GM12891 (cell line): ENCODE data around the gene SLC22A23.

Experiments used
- DNase-seq: peaks from one replicate; pipeline ENCODE4 v3.0.0; 2011; ENCODE audit warnings: low spot score; ENCODE audit not compliant: insufficient read length
- FAIRE-seq: peaks from 2 replicates; lab custom pipeline; 2011; peaks lifted over from hg19 to GRCh38; lab: Jason Lieb, UNC
- PAX5 ChIP-seq: IDR thresholded peaks from 2 replicates; pipeline ENCODE4 v1.6.1; 2011; ENCODE audit warnings: low read length, moderate library complexity, mild to moderate bottlenecking; ENCODE audit not compliant: insufficient read depth, severe bottlenecking
- POLR2A ChIP-seq: IDR thresholded peaks from 2 replicates; pipeline ENCODE4 v1.6.1; 2011; ENCODE audit warnings: low read depth, low read length, control low read depth
- POLR2AphosphoS5 ChIP-seq: IDR thresholded peaks from 2 replicates; pipeline ENCODE4 v1.6.1; 2011; ENCODE audit warnings: low read depth, low read length, control low read depth
- POU2F2 ChIP-seq: IDR thresholded peaks from 2 replicates; pipeline ENCODE4 v1.6.1; 2011; ENCODE audit warnings: low read depth, mild to moderate bottlenecking, control low read depth, low read length, moderate library complexity
- SPI1 ChIP-seq: IDR thresholded peaks from 2 replicates; pipeline ENCODE4 v1.6.1; 2011; ENCODE audit warnings: low read depth, low read length, control low read depth
- TAF1 ChIP-seq: IDR thresholded peaks from 2 replicates; pipeline ENCODE4 v1.6.1; 2011; ENCODE audit warnings: low read depth, low read length, control low read depth

Gene SLC22A23

DNA sequence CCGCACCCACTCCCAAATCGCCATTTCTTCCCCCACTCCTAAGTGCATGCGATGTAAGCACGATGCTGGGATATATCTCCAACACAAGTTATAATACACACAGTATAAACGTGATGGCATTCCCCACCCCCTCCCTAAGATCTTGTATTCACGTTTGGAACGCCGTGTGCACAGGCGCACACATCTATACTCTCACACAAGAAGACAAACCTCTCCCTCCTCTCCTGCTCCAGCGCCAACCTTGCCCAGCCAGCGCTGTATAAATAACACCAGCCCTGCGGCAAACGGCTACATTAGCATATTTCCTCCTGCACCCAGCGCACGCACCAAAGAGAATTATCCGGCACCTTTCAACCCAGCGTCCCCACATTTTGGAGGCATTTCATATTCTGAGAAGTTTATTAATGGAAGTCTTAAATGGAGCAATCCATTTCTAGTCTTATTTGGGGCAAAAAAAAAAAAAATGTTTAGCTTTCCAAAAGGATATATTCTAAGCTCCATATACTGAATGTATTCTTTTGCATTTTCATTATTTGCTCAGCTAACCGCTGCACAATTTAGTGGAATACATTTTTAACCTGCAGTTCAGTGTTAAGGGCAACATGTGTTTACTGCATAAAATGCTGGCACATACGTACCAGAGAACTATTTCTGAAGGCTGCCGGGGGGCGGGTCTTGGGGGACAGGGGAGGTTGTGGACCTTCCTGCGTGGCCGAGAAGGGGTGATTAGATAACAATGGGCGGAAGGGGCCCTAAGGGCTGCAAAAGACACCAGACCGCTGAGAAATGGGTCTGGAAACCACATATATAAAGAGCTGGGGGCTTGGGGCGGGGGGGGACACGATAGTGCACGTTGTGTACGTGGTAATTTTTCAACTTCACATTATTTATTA is 1.1 kb upstream of the SLC22A23 start:
- no peak for TF ChIP-seq POLR2AphosphoS5
- no peak for TF ChIP-seq POLR2A
- TF ChIP-seq SPI1, result no peak
- peak; percentile 38; the same call in 1 of the 2 replicates for TF ChIP-seq POU2F2
- no peak for TF ChIP-seq PAX5
- no peak for TF ChIP-seq TAF1
- no peak for FAIRE-seq
- no peak for DNase-seq

DNA sequence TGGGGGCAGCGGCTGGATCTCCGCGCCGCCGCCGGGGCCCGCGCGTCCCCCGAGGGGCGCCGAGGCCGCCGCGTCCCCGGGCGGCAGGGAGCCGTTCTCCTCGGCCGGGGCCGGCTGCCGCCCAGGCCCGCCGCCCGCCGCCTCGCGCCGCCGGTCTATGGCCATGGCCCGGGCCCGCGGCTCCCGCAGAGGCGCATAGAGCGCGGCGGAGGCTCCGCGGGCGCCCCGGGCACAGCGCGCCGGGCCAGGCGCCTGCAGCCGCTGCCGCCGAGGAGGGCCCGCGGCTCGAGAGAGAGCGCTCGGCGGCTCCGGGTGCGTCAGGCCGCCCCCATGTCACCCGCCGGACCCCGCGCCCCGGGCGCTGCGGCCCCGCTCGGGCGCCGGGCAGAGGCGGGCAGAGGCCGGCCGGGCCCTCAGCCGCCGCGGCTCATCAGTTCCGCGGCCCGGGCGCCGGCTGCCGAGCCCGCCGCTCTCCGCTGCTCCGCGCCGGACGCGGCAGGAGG is 404 bp downstream of the SLC22A23 start:
- TF ChIP-seq SPI1 (no peak), POLR2AphosphoS5 (no peak), PAX5 (no peak), POLR2A (no peak), POU2F2 (no peak), TAF1 (no peak)
- peak; percentile 53 for DNase-seq
- no peak for FAIRE-seq

GRCh38 chr6:3455569-3456394 is 1.1 kb downstream of the SLC22A23 start:
- DNase-seq, result no peak
- FAIRE-seq, result no peak
- TF ChIP-seq PAX5, result no peak
- no peak for TF ChIP-seq TAF1

- DNase-seq (no peak), FAIRE-seq (no peak)
- TF ChIP-seq POLR2A (no peak), POU2F2 (no peak), SPI1 (no peak), POLR2AphosphoS5 (no peak), PAX5 (no peak), TAF1 (no peak)
Measured at GRCh38 chr6:3455147-3455568, 1.7 kb downstream of the SLC22A23 start.

GRCh38 chr6:3454273-3455010 is 2.4 kb downstream of the SLC22A23 start:
- no peak for DNase-seq
- TF ChIP-seq TAF1 (no peak), POU2F2 (no peak), SPI1 (no peak), POLR2A (no peak), POLR2AphosphoS5 (no peak), PAX5 (no peak)
- FAIRE-seq, result no peak

GRCh38 chr6:3453413-3454272 is 3.2 kb downstream of the SLC22A23 start:
- FAIRE-seq, result no peak
- TF ChIP-seq TAF1 (no peak), SPI1 (no peak), POLR2AphosphoS5 (no peak)

GRCh38 chr6:3451498-3451897 is 5.4 kb downstream of the SLC22A23 start:
- FAIRE-seq, result no peak
- no peak for DNase-seq
- TF ChIP-seq SPI1 (no peak), TAF1 (no peak), POLR2A (no peak), POLR2AphosphoS5 (no peak), POU2F2 (no peak), PAX5 (no peak)

More at GRCh38 chr6:3453413-3454272, 3.2 kb downstream of the SLC22A23 start:
- DNase-seq, result no peak

GRCh38 chr6:3450888-3451287 is 6.0 kb downstream of the SLC22A23 start:
- DNase-seq, result no peak
- no peak for FAIRE-seq
- no peak for TF ChIP-seq PAX5
- TF ChIP-seq TAF1, result no peak
- TF ChIP-seq POLR2AphosphoS5, result no peak
- no peak for TF ChIP-seq POLR2A
- TF ChIP-seq POU2F2, result no peak
- TF ChIP-seq SPI1, result no peak
